ENCODE measurements around the gene KRTAP10-5.
"Not testable (repeated sequence)": the region's sequence is repeated elsewhere in the genome, so short reads cannot be mapped to it uniquely, and the experiment has no call there.

KRTAP10-5 gene

GRCh38 chr21:44590897-44591800, 10.7 kb upstream of the KRTAP10-5 start:
- DNase-seq (ENCODE audit: low read depth), result not testable (repeated sequence)

- no peak for DNase-seq (ENCODE audit: low read depth)
Measured at GRCh38 chr21:44590311-44590721, 9.9 kb upstream of the KRTAP10-5 start.

- DNase-seq (ENCODE audit: low read depth), result no peak
Measured at GRCh38 chr21:44589586-44590305, 9.3 kb upstream of the KRTAP10-5 start.

GRCh38 chr21:44589094-44589493, 8.7 kb upstream of the KRTAP10-5 start:
- no peak for DNase-seq (ENCODE audit: low read depth)

- DNase-seq (ENCODE audit: low read depth), result no peak
Measured at GRCh38 chr21:44585892-44586291, 5.5 kb upstream of the KRTAP10-5 start.

GRCh38 chr21:44583800-44584147, 3.4 kb upstream of the KRTAP10-5 start:
- DNase-seq (ENCODE audit: low read depth), result no peak

- no peak for DNase-seq (ENCODE audit: low read depth)
Measured at GRCh38 chr21:44583089-44583799, 2.8 kb upstream of the KRTAP10-5 start.

GRCh38 chr21:44582055-44582454, 1.7 kb upstream of the KRTAP10-5 start:
- DNase-seq (ENCODE audit: low read depth), result no peak

GRCh38 chr21:44581158-44581557, 754 bp upstream of the KRTAP10-5 start:
- DNase-seq (ENCODE audit: low read depth), result no peak

GRCh38 chr21:44579833-44580144, 615 bp downstream of the KRTAP10-5 start:
- no peak for DNase-seq (ENCODE audit: low read depth)

- DNase-seq (ENCODE audit: low read depth), result no peak
Measured at GRCh38 chr21:44579056-44579832, 1.2 kb downstream of the KRTAP10-5 start.

GRCh38 chr21:44578371-44579055, 1.9 kb downstream of the KRTAP10-5 start:
- no peak for DNase-seq (ENCODE audit: low read depth)

GRCh38 chr21:44576025-44576420, 4.4 kb downstream of the KRTAP10-5 start:
- no peak for DNase-seq (ENCODE audit: low read depth)

- no peak for DNase-seq (ENCODE audit: low read depth)
Measured at GRCh38 chr21:44575307-44576024, 4.9 kb downstream of the KRTAP10-5 start.

GRCh38 chr21:44574457-44575306, 5.7 kb downstream of the KRTAP10-5 start:
- no peak for DNase-seq (ENCODE audit: low read depth)

- DNase-seq (ENCODE audit: low read depth), result not testable (repeated sequence)
Measured at GRCh38 chr21:44573630-44574456, 6.6 kb downstream of the KRTAP10-5 start, which contains the start of gene KRTAP10-4. TSS of gene KRTAP10-4 (plus strand) at chr21:44573729. CDS start at chr21:44573759, 30 bp downstream.

- DNase-seq (ENCODE audit: low read depth), result no peak
Measured at GRCh38 chr21:44572959-44573583, 7.3 kb downstream of the KRTAP10-5 start.
